Right cardiac atrium (tissue), 5 donors: Measurements from ENCODE around the gene SEC61G. TPM values are rescaled to one million over a fixed set of nuclear protein-coding genes. Genes with fewer than 3 reads are reported as not detected.

ENCODE experiments used
- ATAC-seq, 2 donors: fragments of 200-7000 bp; cut with Tn5 transposase; one replicate each; pipeline versions ENCODE4 v1.8.0 to v1.9.1; 2020; ENCODE audit warnings: moderate library complexity in 2 of 2, mild to moderate bottlenecking in 1 of 2
- DNase-seq, 3 donors: peaks; one replicate each; pipeline ENCODE4 v3.0.0-alpha.2; 2020
- H3K27ac ChIP-seq: one replicate; pipeline ENCODE4 v1.5.1; 2013; ENCODE audit warnings: mild to moderate bottlenecking, low read length, control low read depth, moderate library complexity
- H3K27me3 ChIP-seq: one replicate; pipeline ENCODE4 v1.6.1; 2013; ENCODE audit not compliant: control insufficient read depth, insufficient read depth
- H3K4me1 ChIP-seq: one replicate; pipeline ENCODE4 v1.6.1; 2013; ENCODE audit warnings: low read length; ENCODE audit not compliant: control insufficient read depth, insufficient read depth
- H3K4me3 ChIP-seq: one replicate; pipeline ENCODE4 v1.5.1; 2013; ENCODE audit warnings: low read length, control low read depth
- H3K9me3 ChIP-seq: one replicate; pipeline ENCODE4 v1.6.1; 2013; ENCODE audit warnings: low read length; ENCODE audit not compliant: control insufficient read depth
- WGBS: extraction: QIAGEN DNeasy Blood & Tissue Kit; methylation state at CpG from one replicate; pipeline ENCODE4 v1.1.7; 2013; 5-methylcytosine and 5-hydroxymethylcytosine counted together
- intact Hi-C, 4 donors: fragments of 100-400 bp; cut with DNase I; formaldehyde crosslinking; loops; one replicate each; pipeline versions ENCODE4 v1.11.0 to v1.14.0; 2022 to 2023
- polyA plus RNA-seq: library from polyadenylated mRNA; stranded (reverse); fragments of 200-250 nt; gene quantifications from one replicate; pipeline ENCODE4 v1.2.3, GENCODE V29; 2013
- total RNA-seq, 4 donors: library from RNA; stranded (reverse); fragmentation: NEBNext Ultra II Directional; extraction: Animal tissue kit (Norgen Biotek cat#: 25700); gene quantifications; one replicate each; pipeline ENCODE4 v1.2.1, GENCODE V29; 2021
- donor health status: healthy with polysubstance abuse.
- donor health status: DM: no; HTN: yes; CAD: no.
- donor health status: DM: no; HTN: no; CAD: no.
- donor health status: DM: no; HTN: yes; CAD: no; lungs with severe emphysema.
- donor health status: DM: yes; HTN: yes; CAD: no.

The SEC61G gene
- total and polyA plus RNA-seq, 5 donors, result 72.3 to 329 (median 90.7) TPM

DNA sequence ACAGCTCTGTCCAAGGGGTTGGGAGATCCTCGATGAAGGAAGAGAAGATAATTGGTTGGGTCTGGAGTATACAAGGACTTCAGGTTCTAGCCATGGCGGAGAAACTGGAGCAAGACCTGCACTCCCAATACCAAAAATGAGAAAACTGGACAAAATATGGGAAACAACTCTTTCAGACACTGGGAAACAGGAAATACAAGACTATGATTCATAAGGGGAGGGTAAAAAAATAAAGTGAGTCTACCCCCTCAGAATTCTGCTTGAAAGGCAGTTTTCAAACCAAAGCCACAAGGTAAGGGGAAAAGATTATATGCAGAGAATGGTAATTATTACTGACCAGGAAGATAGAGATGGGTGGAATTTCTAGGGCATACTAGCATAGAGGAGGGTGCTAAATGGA, 10.2 kb upstream of the SEC61G start:
- DNase-seq (no peak), ATAC-seq (no peak)
- Histone ChIP-seq H3K4me3 (no peak overlapping the region), H3K9me3 (no peaks in the 10 kb centered on the region), H3K27me3 (no peaks in the 10 kb centered on the region), H3K27ac (no peak overlapping the region), H3K4me1 (no peaks in the 10 kb centered on the region)
- WGBS, result 82% methylated on average over 2 of the region's 2 CpGs
- intact Hi-C loops, result no loop called here

GRCh38 chr7:54764861-54765260, 5.8 kb upstream of the SEC61G start:
- Histone ChIP-seq H3K27ac (no peak overlapping the region), H3K4me3 (no peak overlapping the region), H3K4me1 (no peaks in the 10 kb centered on the region), H3K27me3 (no peaks in the 10 kb centered on the region), H3K9me3 (no peaks in the 10 kb centered on the region)
- DNase-seq (no peak), ATAC-seq (no peak)
- intact Hi-C loops, result no loop called here
- 90% methylated on average over 9 of the region's 9 CpGs for WGBS

DNA sequence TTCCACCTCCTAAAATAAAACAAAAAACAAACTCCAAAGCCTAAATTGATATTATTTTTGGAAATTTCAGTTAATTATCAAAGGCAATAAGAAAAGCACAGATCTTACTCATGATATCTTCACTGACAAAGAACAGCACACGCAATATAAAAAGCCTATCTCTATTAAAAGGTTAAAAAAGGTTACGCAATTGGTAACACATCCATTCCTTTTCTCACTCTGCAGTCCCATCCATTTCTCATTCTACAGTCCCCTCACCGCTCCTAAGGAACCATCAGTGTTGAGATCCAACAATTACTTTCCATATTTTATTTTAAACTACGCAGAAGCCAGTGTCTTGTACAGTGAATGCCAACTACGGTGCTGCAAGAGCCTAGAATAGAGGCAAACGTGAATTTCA, 1.3 kb downstream of the SEC61G start:
- Histone ChIP-seq H3K4me3 (peak overlapping the region; percentile 90), H3K4me1 (peaks cover 2% of the 10 kb centered on the region), H3K27me3 (no peaks in the 10 kb centered on the region), H3K27ac (no peak overlapping the region), H3K9me3 (no peaks in the 10 kb centered on the region)
- ATAC-seq (no peak), DNase-seq (no peak)
- intact Hi-C loops, result no loop called here
- 63% methylated on average over 6 of the region's 6 CpGs for WGBS

DNA sequence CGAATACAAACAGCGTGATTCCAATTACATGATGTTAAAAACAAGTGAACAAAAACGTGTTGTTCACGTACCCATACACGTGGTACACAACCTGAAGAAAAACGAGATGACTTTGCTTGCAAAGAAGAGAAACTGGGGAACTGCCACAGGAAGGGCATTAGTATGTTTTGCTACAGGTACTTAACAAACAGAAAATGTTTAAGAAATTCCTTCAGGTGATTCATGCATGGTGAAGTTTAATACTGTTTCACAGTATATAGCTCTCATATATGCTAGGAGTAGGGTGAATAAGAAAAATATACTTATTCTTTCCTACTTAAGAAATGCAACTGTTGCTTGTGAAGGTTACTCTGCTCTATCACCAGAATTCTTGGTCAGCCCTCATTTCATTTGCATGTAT, 9.8 kb downstream of the SEC61G start:
- intact Hi-C loops, result no loop called here
- Histone ChIP-seq H3K4me1 (no peaks in the 10 kb centered on the region), H3K27me3 (no peaks in the 10 kb centered on the region), H3K4me3 (no peak overlapping the region), H3K9me3 (no peaks in the 10 kb centered on the region), H3K27ac (no peak overlapping the region)
- no peak for ATAC-seq
- no peak for DNase-seq
- 89% methylated on average over 6 of the region's 6 CpGs for WGBS

- no peaks in the 10 kb centered on the region for H3K4me1 ChIP-seq
- H3K27ac ChIP-seq, result no peak overlapping the region
- DNase-seq (no peak), ATAC-seq (no peak)
- WGBS, result 98% methylated on average over 5 of the region's 5 CpGs
- intact Hi-C loops, result no loop called here
- H3K4me3 ChIP-seq, result no peak overlapping the region
- H3K9me3 ChIP-seq, result no peaks in the 10 kb centered on the region
- no peaks in the 10 kb centered on the region for H3K27me3 ChIP-seq
Observed at GRCh38 chr7:54747234-54747633, 11.8 kb downstream of the SEC61G start.

DNA sequence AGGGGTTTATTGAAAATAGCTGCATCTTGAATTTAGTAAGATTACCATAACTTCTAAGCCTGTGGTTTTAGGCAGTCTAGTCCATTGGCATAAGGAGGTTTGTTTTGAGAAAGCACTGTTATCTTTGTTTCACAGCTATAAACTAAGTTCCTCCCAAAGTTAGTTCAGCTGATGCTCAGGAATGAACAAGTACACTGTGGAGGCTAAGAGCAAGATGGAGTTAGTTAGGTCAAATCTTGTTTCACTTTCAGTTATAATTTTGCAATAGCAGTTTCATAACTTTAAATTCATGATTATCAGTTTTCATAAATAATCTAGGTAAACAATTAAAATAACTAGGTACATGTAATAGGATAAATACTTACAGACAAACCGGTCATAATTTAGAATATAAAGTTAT, 15.4 kb downstream of the SEC61G start:
- no peak overlapping the region for H3K27ac ChIP-seq
- H3K9me3 ChIP-seq, result no peaks in the 10 kb centered on the region
- ATAC-seq (no peak), DNase-seq (no peak)
- intact Hi-C loops, result no loop called here
- H3K27me3 ChIP-seq, result no peaks in the 10 kb centered on the region
- no peak overlapping the region for H3K4me3 ChIP-seq
- H3K4me1 ChIP-seq, result no peaks in the 10 kb centered on the region
- 96% methylated on average over 1 of the region's 1 CpG for WGBS

GRCh38 chr7:54738737-54739136, 20.3 kb downstream of the SEC61G start:
- Histone ChIP-seq H3K9me3 (no peaks in the 10 kb centered on the region), H3K27me3 (no peaks in the 10 kb centered on the region), H3K27ac (no peak overlapping the region), H3K4me1 (no peaks in the 10 kb centered on the region), H3K4me3 (no peak overlapping the region)
- no peak for DNase-seq
- ATAC-seq, result no peak
- intact Hi-C loops, result no loop called here
- WGBS, result 84% methylated on average over 1 of the region's 1 CpG

DNA sequence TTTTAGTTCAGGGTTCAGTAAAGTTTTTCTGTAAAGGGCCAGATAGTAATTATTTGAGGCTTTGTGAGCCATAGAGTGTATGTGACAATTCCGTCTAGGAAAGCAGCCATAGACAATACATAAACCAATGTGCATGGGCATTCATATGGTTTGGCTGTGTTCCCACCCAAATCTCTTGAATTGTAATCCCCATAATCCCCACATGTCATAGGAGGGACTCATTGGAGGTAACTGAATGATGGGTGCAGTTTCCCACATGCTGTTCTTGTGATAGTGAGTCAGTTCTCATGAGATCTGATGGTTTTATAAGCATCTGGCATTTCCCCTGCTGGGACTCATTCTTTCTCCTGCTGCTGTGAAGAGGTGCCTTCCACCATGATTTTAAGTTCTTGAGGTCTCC, 29.9 kb downstream of the SEC61G start:
- WGBS, result 89% methylated on average over 1 of the region's 1 CpG
- intact Hi-C loops, result no loop called here
- DNase-seq, result no peak
- no peak overlapping the region for H3K27ac ChIP-seq
- H3K9me3 ChIP-seq, result no peaks in the 10 kb centered on the region
- H3K4me3 ChIP-seq, result no peak overlapping the region
- H3K4me1 ChIP-seq, result no peaks in the 10 kb centered on the region
- no peaks in the 10 kb centered on the region for H3K27me3 ChIP-seq
- ATAC-seq, result no peak

GRCh38 chr7:54728411-54728810, 30.6 kb downstream of the SEC61G start:
- H3K27ac ChIP-seq, result no peak overlapping the region
- intact Hi-C loops, result no loop called here

GRCh38 chr7:54725255-54725654, 33.8 kb downstream of the SEC61G start:
- H3K27ac ChIP-seq, result no peak overlapping the region
- 89% methylated on average over 7 of the region's 7 CpGs for WGBS
- ATAC-seq, result no peak
- H3K4me3 ChIP-seq, result no peak overlapping the region
- H3K4me1 ChIP-seq, result no peaks in the 10 kb centered on the region
- no peaks in the 10 kb centered on the region for H3K9me3 ChIP-seq
- no peaks in the 10 kb centered on the region for H3K27me3 ChIP-seq
- intact Hi-C loops, result no loop called here
- no peak for DNase-seq

More at GRCh38 chr7:54728411-54728810, 30.6 kb downstream of the SEC61G start:
- no peaks in the 10 kb centered on the region for H3K9me3 ChIP-seq
- WGBS, result 60% methylated on average over 4 of the region's 4 CpGs
- no peaks in the 10 kb centered on the region for H3K4me1 ChIP-seq
- no peak for DNase-seq
- ATAC-seq, result no peak
- no peaks in the 10 kb centered on the region for H3K27me3 ChIP-seq
- H3K4me3 ChIP-seq, result no peak overlapping the region

DNA sequence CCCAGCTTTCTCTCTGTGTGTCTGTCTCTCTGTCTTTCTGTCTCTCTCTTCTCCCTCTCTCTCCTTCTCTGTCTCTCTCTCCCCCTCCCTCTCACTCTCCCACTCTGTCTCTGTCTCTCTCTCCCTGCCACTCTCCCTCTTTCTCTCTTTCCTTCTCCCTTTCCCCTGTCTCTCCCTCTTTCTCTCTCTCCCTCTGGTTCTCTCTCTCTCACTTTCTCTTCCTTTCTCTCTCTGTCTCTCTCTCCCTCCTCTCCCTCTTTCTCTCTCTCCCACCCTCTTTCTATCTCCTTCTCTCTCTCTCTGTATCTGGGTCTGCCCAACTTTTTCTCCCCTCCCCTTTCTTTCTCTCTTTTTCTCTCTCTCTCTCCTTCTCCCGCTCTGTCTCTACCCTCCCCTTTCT, 36.5 kb downstream of the SEC61G start:
- H3K27ac ChIP-seq, result no peak overlapping the region
- no peaks in the 10 kb centered on the region for H3K27me3 ChIP-seq
- H3K4me3 ChIP-seq, result no peak overlapping the region
- DNase-seq (no peak), ATAC-seq (no peak)
- no peaks in the 10 kb centered on the region for H3K4me1 ChIP-seq
- WGBS, result 74% methylated on average over 1 of the region's 1 CpG
- no peaks in the 10 kb centered on the region for H3K9me3 ChIP-seq
- intact Hi-C loops, result no loop called here

DNA sequence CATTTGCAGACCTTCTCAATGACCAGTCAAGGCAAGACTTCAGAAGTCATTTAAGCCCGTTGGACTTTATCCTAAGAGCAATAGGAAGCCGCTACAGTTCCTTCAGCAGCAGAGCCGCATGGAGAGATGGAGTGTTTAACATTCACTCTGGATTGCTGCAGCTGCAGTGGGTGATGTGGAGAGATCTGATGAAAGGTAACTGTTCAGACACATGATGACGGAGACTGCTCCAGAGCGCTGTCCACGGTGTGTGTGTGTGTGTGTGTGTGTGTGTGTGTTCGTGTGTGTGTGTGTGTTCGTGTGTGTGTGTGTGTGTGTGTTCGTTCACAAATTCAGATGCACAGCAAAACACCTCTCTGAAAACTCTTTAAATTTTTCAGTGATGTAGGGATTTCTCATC, 37.0 kb downstream of the SEC61G start:
- no peaks in the 10 kb centered on the region for H3K27me3 ChIP-seq
- H3K27ac ChIP-seq, result no peak overlapping the region
- DNase-seq (no peak), ATAC-seq (no peak)
- no peak overlapping the region for H3K4me3 ChIP-seq
- no peaks in the 10 kb centered on the region for H3K4me1 ChIP-seq
- intact Hi-C loops, result no loop called here
- WGBS, result 58% methylated on average over 9 of the region's 9 CpGs
- H3K9me3 ChIP-seq, result no peaks in the 10 kb centered on the region
